Transverse colon (tissue), 4 donors: ENCODE measurements around the gene ID1.
A peak's percentile ranks its signal among the peaks of the same experiment; 100 is the strongest.

ENCODE experiments used
- CTCF ChIP-seq, 5 experiments: fragments of 200-600 bp in 3 of 5; fragments of 450-650 bp in 2 of 5; sonication (generic) in 3 of 5; IDR thresholded peaks; 1 replicate in 2 of 5; 2 replicates in 3 of 5; pipeline ENCODE4 v1.5.1; 2016 to 2017; ENCODE audit warnings: antibody characterized with exemption in 5 of 5, inconsistent platforms in 3 of 5, mild to moderate bottlenecking in 2 of 5, moderate library complexity in 1 of 5
- EP300 ChIP-seq: sonication (generic); formaldehyde crosslinking; IDR thresholded peaks from one replicate; pipeline ENCODE4 v1.6.1; 2017; ENCODE audit warnings: antibody characterized with exemption, low read depth
- POLR2A ChIP-seq: fragments of 450-650 bp; IDR thresholded peaks from one replicate; pipeline ENCODE4 v1.6.1; 2016; ENCODE audit warnings: antibody characterized with exemption, mild to moderate bottlenecking, moderate library complexity
- POLR2AphosphoS5 ChIP-seq, 3 donors: sonication (generic); formaldehyde crosslinking; IDR thresholded peaks; one replicate each; pipeline ENCODE4 v1.6.1; 2016; ENCODE audit warnings: antibody characterized with exemption in 3 of 3

GRCh38 chr20:31560094-31560745 is 44.9 kb upstream of the ID1 start:
- TF ChIP-seq CTCF (IDR thresholded peaks at IDR 0.05) (peak; percentile 85 to 92 (median 88)), POLR2A (no peak), POLR2AphosphoS5 (IDR thresholded peaks at IDR 0.05) (peak in 2 of 3 donors; percentile 20 to 27), EP300 (no peak)
